RPMI7951 (cell line): ENCODE results near the gene OR10AD1. TPM values are rescaled to one million over a fixed set of nuclear protein-coding genes. Genes with fewer than 3 reads are reported as not detected.
"Not testable (repeated sequence)": the region's sequence is repeated elsewhere in the genome, so short reads cannot be mapped to it uniquely, and the experiment has no call there.

ENCODE experiments used
- DNase-seq: peaks from one replicate; pipeline ENCODE4 v3.0.0-alpha.2; 2012; ENCODE audit warnings: low read depth
- total RNA-seq: library from RNA; depleted of rRNA; stranded (reverse); fragments of >200 nt; shearing (Covaris generic); gene quantifications from 2 replicates; pipeline ENCODE4 v1.2.3, GENCODE V29; 2014; rRNA removed

The OR10AD1 gene
- total RNA-seq, 1 experiment from 2014 or later = not detected

GRCh38 chr12:48160807-48161206 is 42.3 kb downstream of the OR10AD1 start:
- peak; percentile 37 for DNase-seq

GRCh38 chr12:48160046-48160445 is 43.0 kb downstream of the OR10AD1 start:
- DNase-seq = peak; percentile 47

GRCh38 chr12:48157889-48158370 is 45.2 kb downstream of the OR10AD1 start:
- no peak for DNase-seq

- DNase-seq = peak; percentile 94
Measured at GRCh38 chr12:48157018-48157888, 45.8 kb downstream of the OR10AD1 start, which contains the start of gene ASB8. Gene ASB8, minus strand, starts transcription at chr12:48157515. Its CDS starts 4,019 bp downstream, at chr12:48153496.

- no peak for DNase-seq
Measured at GRCh38 chr12:48156652-48157017, 46.5 kb downstream of the OR10AD1 start.

- not testable (repeated sequence) for DNase-seq
Measured at GRCh38 chr12:48155786-48156185, 47.3 kb downstream of the OR10AD1 start.

Other genes starting within 250 kb of the OR10AD1 start
- 237 and 269 TPM in 2 replicates for gene TMEM106C, start 239.7 kb downstream of the OR10AD1 start, total RNA-seq
- gene COL2A1, start 198.8 kb downstream of the OR10AD1 start, total RNA-seq = not detected in 2 replicates
- 19.7 and 20.0 TPM in 2 replicates for gene SENP1, start 97.2 kb downstream of the OR10AD1 start, total RNA-seq
- gene PFKM, start 83.9 kb downstream of the OR10AD1 start, total RNA-seq = 38.4 and 56.4 TPM in 2 replicates
- gene ASB8, start 45.8 kb downstream of the OR10AD1 start, total RNA-seq = 20.5 and 25.4 TPM in 2 replicates
- 0.20 and 0.24 TPM in 2 replicates for gene CCDC184, start 19.6 kb downstream of the OR10AD1 start, total RNA-seq
- gene ZNF641, start 147.6 kb upstream of the OR10AD1 start, total RNA-seq = 3.5 and 4.7 TPM in 2 replicates